HG03565 (cell line): ENCODE measurements around the gene SORCS2.

ENCODE experiments used
- ATAC-seq: cut with Tn5 transposase; IDR thresholded peaks from one replicate; pipeline ENCODE4 v1.9.1; 2021; ENCODE audit warnings: mild to moderate bottlenecking, moderate library complexity; ENCODE audit not compliant: unreplicated experiment

The SORCS2 gene

GRCh38 chr4:7515390-7515902 lies 323.1 kb downstream of the SORCS2 start:
- ATAC-seq: no peak

GRCh38 chr4:7516096-7516772 lies 323.9 kb downstream of the SORCS2 start:
- ATAC-seq: no peak

- no peak for ATAC-seq
Measured at GRCh38 chr4:7516773-7517144, 324.4 kb downstream of the SORCS2 start.

- no peak for ATAC-seq
Measured at GRCh38 chr4:7518871-7519637, 326.7 kb downstream of the SORCS2 start.

- ATAC-seq: no peak
Measured at GRCh38 chr4:7519638-7520376, 327.5 kb downstream of the SORCS2 start.

GRCh38 chr4:7521666-7522065 lies 329.3 kb downstream of the SORCS2 start:
- ATAC-seq: no peak

GRCh38 chr4:7522452-7523220 lies 330.3 kb downstream of the SORCS2 start:
- no peak for ATAC-seq

- no peak for ATAC-seq
Measured at GRCh38 chr4:7523526-7523925, 331.2 kb downstream of the SORCS2 start.

GRCh38 chr4:7524064-7524682 lies 331.8 kb downstream of the SORCS2 start:
- ATAC-seq: no peak

GRCh38 chr4:7524843-7525242 lies 332.5 kb downstream of the SORCS2 start:
- ATAC-seq: no peak

- ATAC-seq: no peak
Measured at GRCh38 chr4:7526491-7526890, 334.2 kb downstream of the SORCS2 start.

- no peak for ATAC-seq
Measured at GRCh38 chr4:7526929-7527535, 334.7 kb downstream of the SORCS2 start.

- ATAC-seq: no peak
Measured at GRCh38 chr4:7529368-7530080, 337.2 kb downstream of the SORCS2 start.

- no peak for ATAC-seq
Measured at GRCh38 chr4:7530082-7530481, 337.7 kb downstream of the SORCS2 start.

- ATAC-seq: no peak
Measured at GRCh38 chr4:7530932-7531639, 338.7 kb downstream of the SORCS2 start.

GRCh38 chr4:7531640-7531994 lies 339.3 kb downstream of the SORCS2 start:
- ATAC-seq: no peak

GRCh38 chr4:7532043-7532442 lies 339.7 kb downstream of the SORCS2 start:
- ATAC-seq: no peak

- ATAC-seq: no peak
Measured at GRCh38 chr4:7533267-7533666, 340.9 kb downstream of the SORCS2 start.

GRCh38 chr4:7535094-7535493 lies 342.8 kb downstream of the SORCS2 start:
- ATAC-seq: no peak
